PC-3 (cell line): ENCODE data around the gene TIGD4.

Source experiments
- CTCF ChIP-seq: fragments of 300-600 bp; sonication (generic); conservative IDR thresholded peaks from 2 replicates; pipeline ENCODE4 v1.5.1; 2017; ENCODE audit warnings: antibody characterized with exemption, low read depth, mild to moderate bottlenecking, low read length
- EZH2 ChIP-seq: fragments of 300-600 bp; sonication (generic); IDR thresholded peaks from one replicate; pipeline ENCODE4 v1.6.1; 2017; ENCODE audit warnings: antibody characterized with exemption, mild to moderate bottlenecking, low read length; ENCODE audit not compliant: unreplicated experiment
- EZH2phosphoT487 ChIP-seq: fragments of 300-600 bp; sonication (generic); IDR thresholded peaks from 2 replicates; pipeline ENCODE4 v1.6.1; 2018; ENCODE audit warnings: mild to moderate bottlenecking, antibody characterized with exemption, low read length, borderline replicate concordance

DNA sequence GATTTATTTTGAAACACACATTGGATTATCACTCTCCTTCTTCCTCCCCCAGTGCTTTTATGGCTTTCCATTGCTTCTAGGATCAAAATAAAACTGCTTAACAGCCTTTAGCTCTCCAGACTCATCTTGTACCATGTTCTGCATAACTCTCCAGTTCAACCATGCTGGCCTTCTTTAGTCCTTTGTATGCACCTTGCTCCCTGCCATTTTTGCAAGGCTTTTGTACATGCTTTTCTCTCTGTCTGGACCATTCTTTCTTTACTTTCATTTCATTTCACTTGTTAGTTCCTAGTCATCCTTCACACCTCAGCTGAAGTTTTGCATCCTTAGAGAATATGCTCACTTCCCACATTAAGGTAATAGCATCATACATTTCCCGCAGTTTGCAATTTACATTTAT lies 7.1 kb upstream of the TIGD4 start:
- TF ChIP-seq CTCF (no peak), EZH2phosphoT487 (no peak), EZH2 (no peak)
